ENCODE measurements around the gene NHLRC4. TPM values are rescaled to one million over a fixed set of nuclear protein-coding genes. Genes with fewer than 3 reads are reported as not detected.

NHLRC4 gene
- total RNA-seq, 1 donor from 2014 or later = 0.74 TPM

DNA sequence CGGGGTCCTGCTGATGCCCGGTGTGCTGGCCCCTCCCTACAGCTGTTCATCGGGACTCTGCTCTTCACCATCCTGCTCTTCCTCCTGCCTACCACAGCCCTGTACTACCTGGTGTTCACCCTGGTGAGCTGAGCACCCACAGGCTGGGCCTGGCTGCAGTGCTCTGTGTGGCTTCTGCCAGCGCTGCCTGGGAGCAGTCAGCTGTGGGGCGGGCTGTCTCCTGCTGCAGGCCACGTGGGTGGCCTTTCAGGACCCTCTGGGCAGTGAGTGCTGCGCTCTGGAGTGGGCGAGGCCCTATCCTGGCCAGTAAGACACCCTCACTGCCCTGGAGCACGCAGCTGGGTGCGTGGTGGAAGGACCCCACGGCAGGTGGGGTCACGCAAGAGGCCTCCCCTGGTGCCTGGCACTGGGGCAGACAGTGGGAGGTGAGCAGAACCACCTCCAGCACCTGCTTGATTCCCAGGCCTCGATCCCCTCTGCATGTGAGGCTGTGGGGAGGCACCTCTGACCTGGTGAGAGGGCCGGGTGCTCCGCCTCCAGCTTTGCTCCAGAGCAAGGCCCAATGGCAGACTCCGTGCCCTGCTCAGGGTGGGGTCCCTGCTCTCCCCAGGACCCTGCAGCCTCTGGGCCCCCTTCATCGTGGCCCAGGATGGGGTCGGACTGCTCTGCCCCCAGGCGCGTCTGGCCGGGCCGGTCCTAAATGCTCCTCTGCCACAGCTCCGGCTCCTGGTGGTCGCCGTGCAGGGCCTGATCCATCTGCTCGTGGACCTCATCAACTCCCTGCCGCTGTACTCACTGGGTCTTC, 13.5 kb downstream of the NHLRC4 start:
- peaks cover 0 to 6% of the 10 kb centered on the region in 2 donors for H3K36me3 ChIP-seq
- H3K4me1 ChIP-seq = peaks cover 9% of the 10 kb centered on the region
- intact Hi-C loops (cut with DNase I) = no loop called here
- TF ChIP-seq POLR2AphosphoS5 (IDR thresholded peaks at IDR 0.05; ENCODE audit: insufficient read depth in 1 of 2, low read depth in 1 of 2) (no peak), POLR2A (IDR thresholded peaks at IDR 0.05) (no peak), CTCF (IDR thresholded peaks at IDR 0.05) (no peak)
- H3K9me3 ChIP-seq = no peaks in the 10 kb centered on the region
- no peak overlapping the region for H3K27ac ChIP-seq
- DNase-seq (ENCODE audit: extremely low spot score in 2 of 2) = no peak
- H3K27me3 ChIP-seq = no peaks in the 10 kb centered on the region
- H3K4me3 ChIP-seq = no peak overlapping the region

DNA sequence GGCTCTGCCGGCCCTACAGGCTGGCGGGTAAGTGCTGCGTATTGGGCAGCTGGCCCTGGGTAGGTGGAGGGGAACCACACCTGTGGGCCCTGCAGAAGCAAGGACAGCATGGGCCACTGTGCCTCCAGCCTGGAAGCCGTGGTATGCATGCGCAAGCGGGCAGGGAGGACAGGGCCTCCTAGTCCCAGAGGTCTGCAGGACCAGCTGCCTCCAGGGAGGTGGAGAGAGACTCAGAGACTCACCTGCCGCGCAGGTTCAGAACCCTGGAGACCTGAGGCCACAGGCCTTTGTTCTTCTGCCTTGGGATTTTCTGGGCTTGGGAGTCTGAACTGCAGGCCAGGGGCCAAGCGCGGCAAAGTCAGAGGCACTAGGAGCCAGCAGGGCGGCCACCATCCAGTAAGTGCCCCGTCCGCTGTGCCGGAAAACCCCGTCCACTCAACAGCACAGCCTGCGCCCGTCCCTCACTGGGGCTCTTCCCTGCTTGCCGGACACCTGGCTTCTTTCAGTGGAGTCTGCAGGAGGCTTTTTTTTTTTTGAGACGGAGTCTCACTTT, 14.2 kb downstream of the NHLRC4 start:
- H3K36me3 ChIP-seq = no peaks in the 10 kb centered on the region
- no peak for DNase-seq (ENCODE audit: extremely low spot score in 2 of 2)
- intact Hi-C loops (cut with DNase I) = no loop called here
- H3K27me3 ChIP-seq = no peaks in the 10 kb centered on the region
- no peak overlapping the region for H3K4me3 ChIP-seq
- no peaks in the 10 kb centered on the region for H3K9me3 ChIP-seq
- H3K27ac ChIP-seq = no peak overlapping the region
- TF ChIP-seq CTCF (IDR thresholded peaks at IDR 0.05) (no peak), POLR2AphosphoS5 (IDR thresholded peaks at IDR 0.05; ENCODE audit: insufficient read depth in 1 of 2, low read depth in 1 of 2) (no peak), POLR2A (IDR thresholded peaks at IDR 0.05) (no peak)
- peaks cover 9% of the 10 kb centered on the region for H3K4me1 ChIP-seq

DNA sequence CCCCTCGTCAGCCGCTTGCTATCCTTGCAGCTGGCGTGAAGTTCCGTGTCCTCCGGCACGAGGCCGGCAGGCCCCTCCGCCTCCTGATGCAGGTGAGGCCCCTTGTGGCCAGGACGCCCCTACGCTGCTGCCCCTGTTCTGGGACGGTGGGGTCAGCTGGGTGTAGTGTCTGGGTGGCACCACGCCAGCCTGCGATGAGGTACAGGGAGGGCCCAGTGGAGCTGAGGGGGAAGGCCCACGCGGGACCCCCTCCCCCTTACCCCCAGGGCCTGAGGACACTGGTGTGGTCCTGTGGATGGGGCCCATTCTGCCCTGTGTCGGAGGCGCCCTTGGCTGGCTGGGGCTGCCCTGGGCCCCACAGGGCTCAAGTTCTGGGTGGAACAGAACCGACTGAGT, 15.4 kb downstream of the NHLRC4 start:
- peaks cover 11% of the 10 kb centered on the region for H3K4me1 ChIP-seq
- no peaks in the 10 kb centered on the region for H3K27me3 ChIP-seq
- no peak overlapping the region for H3K4me3 ChIP-seq
- H3K9me3 ChIP-seq = no peaks in the 10 kb centered on the region
- H3K27ac ChIP-seq = no peak overlapping the region
- no peak for DNase-seq (ENCODE audit: extremely low spot score in 2 of 2)
- H3K36me3 ChIP-seq = no peaks in the 10 kb centered on the region
- intact Hi-C loops (cut with DNase I) = no loop called here
- no peak for TF ChIP-seq CTCF (IDR thresholded peaks at IDR 0.05)
- no peak for TF ChIP-seq POLR2A (IDR thresholded peaks at IDR 0.05)
- no peak for TF ChIP-seq POLR2AphosphoS5 (IDR thresholded peaks at IDR 0.05; ENCODE audit: insufficient read depth in 1 of 2, low read depth in 1 of 2)

GRCh38 chr16:582614-583331, 16.0 kb downstream of the NHLRC4 start:
- Histone ChIP-seq H3K27me3 (no peaks in the 10 kb centered on the region), H3K9me3 (no peaks in the 10 kb centered on the region), H3K36me3 (no peaks in the 10 kb centered on the region), H3K4me1 (peaks cover 17% of the 10 kb centered on the region), H3K27ac (no peak overlapping the region), H3K4me3 (no peak overlapping the region)
- intact Hi-C loops (cut with DNase I) = no loop called here
- no peak for DNase-seq (ENCODE audit: extremely low spot score in 2 of 2)
- TF ChIP-seq POLR2AphosphoS5 (IDR thresholded peaks at IDR 0.05; ENCODE audit: insufficient read depth in 1 of 2, low read depth in 1 of 2) (no peak), POLR2A (IDR thresholded peaks at IDR 0.05) (no peak), CTCF (IDR thresholded peaks at IDR 0.05) (no peak)

Measured in vagina (tissue), 2 donors.